Adipose tissue (tissue), 3 donors: ENCODE measurements around the gene OR14J1. TPM values are rescaled to one million over a fixed set of nuclear protein-coding genes. Genes with fewer than 3 reads are reported as not detected.

Experiments used
- polyA plus RNA-seq, 3 donors: library from polyadenylated mRNA; stranded (reverse); fragments of 200-250 nt; gene quantifications; one replicate each; pipeline ENCODE4 v1.2.3, GENCODE V29; 2013
- donor health status: healthy with polysubstance abuse.
- donor health status: Bipolar disorder and iron deficiency.
- donor health status: healthy.

The OR14J1 gene
- polyA plus RNA-seq, 3 donors = not detected

Other genes with a start within 250 kb of the OR14J1 start
- not detected for gene OR2B3, start 214.4 kb upstream of the OR14J1 start, polyA plus RNA-seq
- gene OR2J1, start 202.2 kb upstream of the OR14J1 start, polyA plus RNA-seq = not detected
- gene OR2J3, start 193.6 kb upstream of the OR14J1 start, polyA plus RNA-seq = not detected
- gene OR2J2, start 130.8 kb upstream of the OR14J1 start, polyA plus RNA-seq = not detected
- gene OR5V1, start 67.2 kb downstream of the OR14J1 start, polyA plus RNA-seq = not detected
- gene OR12D3, start 73.6 kb downstream of the OR14J1 start, polyA plus RNA-seq = not detected
- not detected for gene OR12D2, start 93.9 kb downstream of the OR14J1 start, polyA plus RNA-seq
- not detected for gene OR12D1, start 113.2 kb downstream of the OR14J1 start, polyA plus RNA-seq
- gene OR10C1, start 137.6 kb downstream of the OR14J1 start, polyA plus RNA-seq = not detected
- not detected for gene OR11A1, start 155.4 kb downstream of the OR14J1 start, polyA plus RNA-seq
- not detected for gene OR2H1, start 155.5 kb downstream of the OR14J1 start, polyA plus RNA-seq
- under 1 TPM in 1 of 3 donors, not detected in 2; 0.34 TPM for gene MAS1L, start 186.3 kb downstream of the OR14J1 start, polyA plus RNA-seq